ENCODE measurements around the gene MLLT3. TPM values are rescaled to one million over a fixed set of nuclear protein-coding genes. Genes with fewer than 3 reads are reported as not detected.

Gene MLLT3
- total and polyA plus RNA-seq, 2 of the 13 experiments (the other 11 are each of a cell fraction or from before 2014, with no cell fraction given): 12.3 to 12.6 TPM

DNA sequence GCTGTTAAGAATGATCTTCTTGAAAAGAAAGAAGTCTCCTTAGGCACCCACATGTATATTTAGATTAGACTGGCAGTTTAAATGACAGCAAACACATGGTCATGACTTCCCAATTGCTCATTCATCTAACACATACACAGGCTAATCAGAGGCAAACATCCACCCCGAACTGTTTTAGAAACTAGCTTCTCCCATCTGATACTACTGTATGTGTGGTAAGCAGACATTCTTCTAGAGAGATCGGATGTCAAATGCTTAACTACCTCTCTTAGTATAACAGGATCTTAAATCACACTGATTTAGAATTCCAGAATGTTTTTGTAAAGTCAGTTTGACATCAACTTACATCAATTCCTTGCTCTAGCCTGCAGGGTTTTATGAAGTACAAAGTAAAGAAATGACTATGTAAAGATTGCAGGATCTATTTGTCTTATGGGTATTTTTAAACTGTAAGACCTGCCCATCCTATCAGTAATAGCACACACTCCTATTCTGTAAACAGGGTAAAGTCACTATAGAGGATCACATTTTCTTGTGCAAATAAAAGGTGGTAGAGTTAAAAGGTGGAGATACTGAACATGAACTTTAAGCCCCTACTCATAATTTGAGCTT lies 239.7 kb downstream of the MLLT3 start (continued):
- TF ChIP-seq, protein P1, sequence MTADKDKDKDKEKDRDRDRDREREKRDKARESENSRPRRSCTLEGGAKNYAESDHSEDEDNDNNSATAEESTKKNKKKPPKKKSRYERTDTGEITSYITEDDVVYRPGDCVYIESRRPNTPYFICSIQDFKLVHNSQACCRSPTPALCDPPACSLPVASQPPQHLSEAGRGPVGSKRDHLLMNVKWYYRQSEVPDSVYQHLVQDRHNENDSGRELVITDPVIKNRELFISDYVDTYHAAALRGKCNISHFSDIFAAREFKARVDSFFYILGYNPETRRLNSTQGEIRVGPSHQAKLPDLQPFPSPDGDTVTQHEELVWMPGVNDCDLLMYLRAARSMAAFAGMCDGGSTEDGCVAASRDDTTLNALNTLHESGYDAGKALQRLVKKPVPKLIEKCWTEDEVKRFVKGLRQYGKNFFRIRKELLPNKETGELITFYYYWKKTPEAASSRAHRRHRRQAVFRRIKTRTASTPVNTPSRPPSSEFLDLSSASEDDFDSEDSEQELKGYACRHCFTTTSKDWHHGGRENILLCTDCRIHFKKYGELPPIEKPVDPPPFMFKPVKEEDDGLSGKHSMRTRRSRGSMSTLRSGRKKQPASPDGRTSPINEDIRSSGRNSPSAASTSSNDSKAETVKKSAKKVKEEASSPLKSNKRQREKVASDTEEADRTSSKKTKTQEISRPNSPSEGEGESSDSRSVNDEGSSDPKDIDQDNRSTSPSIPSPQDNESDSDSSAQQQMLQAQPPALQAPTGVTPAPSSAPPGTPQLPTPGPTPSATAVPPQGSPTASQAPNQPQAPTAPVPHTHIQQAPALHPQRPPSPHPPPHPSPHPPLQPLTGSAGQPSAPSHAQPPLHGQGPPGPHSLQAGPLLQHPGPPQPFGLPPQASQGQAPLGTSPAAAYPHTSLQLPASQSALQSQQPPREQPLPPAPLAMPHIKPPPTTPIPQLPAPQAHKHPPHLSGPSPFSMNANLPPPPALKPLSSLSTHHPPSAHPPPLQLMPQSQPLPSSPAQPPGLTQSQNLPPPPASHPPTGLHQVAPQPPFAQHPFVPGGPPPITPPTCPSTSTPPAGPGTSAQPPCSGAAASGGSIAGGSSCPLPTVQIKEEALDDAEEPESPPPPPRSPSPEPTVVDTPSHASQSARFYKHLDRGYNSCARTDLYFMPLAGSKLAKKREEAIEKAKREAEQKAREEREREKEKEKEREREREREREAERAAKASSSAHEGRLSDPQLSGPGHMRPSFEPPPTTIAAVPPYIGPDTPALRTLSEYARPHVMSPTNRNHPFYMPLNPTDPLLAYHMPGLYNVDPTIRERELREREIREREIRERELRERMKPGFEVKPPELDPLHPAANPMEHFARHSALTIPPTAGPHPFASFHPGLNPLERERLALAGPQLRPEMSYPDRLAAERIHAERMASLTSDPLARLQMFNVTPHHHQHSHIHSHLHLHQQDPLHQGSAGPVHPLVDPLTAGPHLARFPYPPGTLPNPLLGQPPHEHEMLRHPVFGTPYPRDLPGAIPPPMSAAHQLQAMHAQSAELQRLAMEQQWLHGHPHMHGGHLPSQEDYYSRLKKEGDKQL (CRISPR knock-in tag; IDR thresholded peaks at IDR 0.05; ENCODE audit: low read depth): 0 out of 2 replicates have a peak, but pooled peaks have one; percentile 56
- TF ChIP-seq REXO4 (CRISPR knock-in tag; IDR thresholded peaks at IDR 0.05; ENCODE audit: borderline replicate concordance) (no peak), ZNF331 (CRISPR knock-in tag; IDR thresholded peaks at IDR 0.05) (no peak), ZNF891 (CRISPR knock-in tag; IDR thresholded peaks at IDR 0.05) (no peak), ZNF460 (CRISPR knock-in tag; IDR thresholded peaks at IDR 0.05; ENCODE audit: borderline replicate concordance) (no peak), ELF1 (CRISPR knock-in tag; IDR thresholded peaks at IDR 0.05) (no peak), ZNF317 (CRISPR knock-in tag; IDR thresholded peaks at IDR 0.05) (no peak), SMC3 (IDR thresholded peaks at IDR 0.05; ENCODE audit: low read length) (no peak), HHEX (CRISPR knock-in tag; IDR thresholded peaks at IDR 0.05) (peak; percentile 78), ZNF83 (CRISPR knock-in tag; IDR thresholded peaks at IDR 0.05; ENCODE audit: borderline replicate concordance) (no peak), HNF4A (CRISPR knock-in tag; IDR thresholded peaks at IDR 0.05) (peak; percentile 64), KDM5B (CRISPR knock-in tag; IDR thresholded peaks at IDR 0.05; ENCODE audit: borderline replicate concordance) (no peak), ZNF570 (CRISPR knock-in tag; IDR thresholded peaks at IDR 0.05; ENCODE audit: borderline replicate concordance) (no peak), TAF15 (IDR thresholded peaks at IDR 0.05; ENCODE audit: low read depth, low read length, poor library complexity, severe bottlenecking) (no peak), SIX1 (CRISPR knock-in tag; IDR thresholded peaks at IDR 0.05; ENCODE audit: borderline replicate concordance) (peak; percentile 85), SP5 (CRISPR knock-in tag; IDR thresholded peaks at IDR 0.05; ENCODE audit: borderline replicate concordance, low read depth) (peak; percentile 64; the same call in 1 of the 2 replicates), ZNF776 (CRISPR knock-in tag; IDR thresholded peaks at IDR 0.05) (no peak), ZNF12 (CRISPR knock-in tag; IDR thresholded peaks at IDR 0.05) (no peak), MAF1 (CRISPR knock-in tag; IDR thresholded peaks at IDR 0.05; ENCODE audit: borderline replicate concordance) (no peak), GLI4 (CRISPR knock-in tag; IDR thresholded peaks at IDR 0.05; ENCODE audit: borderline replicate concordance) (no peak), FOXA3 (CRISPR knock-in tag; IDR thresholded peaks at IDR 0.05) (peak; percentile 81)
- TF ChIP-seq, protein P2, sequence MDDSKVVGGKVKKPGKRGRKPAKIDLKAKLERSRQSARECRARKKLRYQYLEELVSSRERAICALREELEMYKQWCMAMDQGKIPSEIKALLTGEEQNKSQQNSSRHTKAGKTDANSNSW (CRISPR knock-in tag; IDR thresholded peaks at IDR 0.05; ENCODE audit: borderline replicate concordance): no peak
- TF ChIP-seq, protein P3, sequence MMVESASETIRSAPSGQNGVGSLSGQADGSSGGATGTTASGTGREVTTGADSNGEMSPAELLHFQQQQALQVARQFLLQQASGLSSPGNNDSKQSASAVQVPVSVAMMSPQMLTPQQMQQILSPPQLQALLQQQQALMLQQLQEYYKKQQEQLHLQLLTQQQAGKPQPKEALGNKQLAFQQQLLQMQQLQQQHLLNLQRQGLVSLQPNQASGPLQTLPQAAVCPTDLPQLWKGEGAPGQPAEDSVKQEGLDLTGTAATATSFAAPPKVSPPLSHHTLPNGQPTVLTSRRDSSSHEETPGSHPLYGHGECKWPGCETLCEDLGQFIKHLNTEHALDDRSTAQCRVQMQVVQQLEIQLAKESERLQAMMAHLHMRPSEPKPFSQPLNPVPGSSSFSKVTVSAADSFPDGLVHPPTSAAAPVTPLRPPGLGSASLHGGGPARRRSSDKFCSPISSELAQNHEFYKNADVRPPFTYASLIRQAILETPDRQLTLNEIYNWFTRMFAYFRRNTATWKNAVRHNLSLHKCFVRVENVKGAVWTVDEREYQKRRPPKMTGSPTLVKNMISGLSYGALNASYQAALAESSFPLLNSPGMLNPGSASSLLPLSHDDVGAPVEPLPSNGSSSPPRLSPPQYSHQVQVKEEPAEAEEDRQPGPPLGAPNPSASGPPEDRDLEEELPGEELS (CRISPR knock-in tag; IDR thresholded peaks at IDR 0.05): peak; percentile 39; the same call in 1 of the 2 replicates
- TF ChIP-seq, protein P4, sequence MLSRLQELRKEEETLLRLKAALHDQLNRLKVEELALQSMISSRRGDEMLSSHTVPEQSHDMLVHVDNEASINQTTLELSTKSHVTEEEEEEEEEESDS (CRISPR knock-in tag; IDR thresholded peaks at IDR 0.05; ENCODE audit: borderline replicate concordance): no peak

Data from HepG2 (cell line).